Measurements from ENCODE around the gene LRRTM1.

Gene LRRTM1

GRCh38 chr2:80302001-80302313 lies 2.6 kb downstream of the LRRTM1 start:
- no peak for DNase-seq

- no peak for DNase-seq
Measured at GRCh38 chr2:80300954-80301353, 3.6 kb downstream of the LRRTM1 start.

GRCh38 chr2:80300346-80300745 lies 4.2 kb downstream of the LRRTM1 start:
- DNase-seq, result no peak

GRCh38 chr2:80299661-80300060 lies 4.9 kb downstream of the LRRTM1 start:
- DNase-seq, result no peak

DNA sequence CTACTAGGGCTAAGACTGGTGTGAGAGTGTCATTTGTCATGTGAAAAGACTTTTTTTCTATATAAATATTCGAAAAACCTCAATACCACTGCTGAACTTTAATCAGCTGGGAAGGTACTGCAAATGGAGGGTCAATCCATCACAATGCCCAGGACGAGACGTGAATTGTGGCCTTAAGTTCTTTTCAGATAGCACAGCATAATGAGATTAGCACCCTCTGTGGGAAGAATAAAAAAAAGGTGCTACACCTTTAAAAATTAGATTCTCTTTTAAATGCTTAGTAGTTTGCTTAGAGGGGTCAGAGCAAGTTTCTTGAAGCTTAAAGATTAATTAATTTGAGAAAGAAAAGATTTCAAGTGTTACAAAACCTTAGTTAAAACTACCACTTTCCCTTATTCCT lies 5.6 kb downstream of the LRRTM1 start:
- no peak for DNase-seq

- DNase-seq, result no peak
Measured at GRCh38 chr2:80293039-80293438, 11.5 kb downstream of the LRRTM1 start.

GRCh38 chr2:80292474-80292873 lies 12.1 kb downstream of the LRRTM1 start:
- no peak for DNase-seq

GRCh38 chr2:80291656-80292055 lies 12.9 kb downstream of the LRRTM1 start:
- no peak for DNase-seq

- no peak for DNase-seq
Measured at GRCh38 chr2:80288576-80288975, 16.0 kb downstream of the LRRTM1 start.

GRCh38 chr2:80281049-80281448 lies 23.5 kb downstream of the LRRTM1 start:
- DNase-seq, result no peak

DNA sequence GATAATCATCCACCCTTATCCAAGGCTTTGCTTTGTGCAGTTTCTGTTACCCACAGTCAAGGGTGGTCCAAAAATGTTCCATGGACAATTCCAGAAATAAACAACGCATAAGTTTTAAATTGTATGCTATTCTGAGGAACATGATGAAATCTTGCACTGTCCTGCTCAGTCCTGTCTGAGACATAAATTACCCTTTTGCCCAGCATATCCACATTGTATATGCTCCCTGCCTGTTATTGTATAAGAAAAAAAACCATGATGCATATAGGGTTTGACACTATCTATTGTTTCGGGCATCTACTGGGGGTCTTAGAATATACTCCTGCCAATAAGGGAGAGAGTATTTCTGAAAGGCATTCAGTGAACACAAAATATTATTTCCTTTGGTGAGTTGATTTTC lies 24.0 kb downstream of the LRRTM1 start:
- DNase-seq, result no peak

DNA sequence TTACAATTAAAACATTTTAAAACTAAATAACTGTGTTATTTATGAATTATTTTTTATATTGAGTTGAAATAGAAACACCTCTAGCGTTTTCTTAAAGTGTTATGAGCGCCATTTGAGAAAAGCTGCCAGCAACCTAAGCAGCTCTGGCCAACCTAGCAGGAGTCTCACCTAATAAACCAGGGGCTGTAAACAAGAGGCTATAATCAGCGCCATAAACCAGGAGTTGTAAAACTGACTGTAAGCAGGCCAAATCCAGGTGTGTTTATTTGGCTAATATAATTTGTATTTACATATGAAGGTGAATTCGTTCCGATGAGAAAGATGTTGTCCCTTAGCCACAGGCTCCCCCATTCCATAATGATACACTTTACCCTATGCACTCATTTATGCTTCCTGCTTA lies 34.7 kb downstream of the LRRTM1 start:
- DNase-seq, result no peak

DNA sequence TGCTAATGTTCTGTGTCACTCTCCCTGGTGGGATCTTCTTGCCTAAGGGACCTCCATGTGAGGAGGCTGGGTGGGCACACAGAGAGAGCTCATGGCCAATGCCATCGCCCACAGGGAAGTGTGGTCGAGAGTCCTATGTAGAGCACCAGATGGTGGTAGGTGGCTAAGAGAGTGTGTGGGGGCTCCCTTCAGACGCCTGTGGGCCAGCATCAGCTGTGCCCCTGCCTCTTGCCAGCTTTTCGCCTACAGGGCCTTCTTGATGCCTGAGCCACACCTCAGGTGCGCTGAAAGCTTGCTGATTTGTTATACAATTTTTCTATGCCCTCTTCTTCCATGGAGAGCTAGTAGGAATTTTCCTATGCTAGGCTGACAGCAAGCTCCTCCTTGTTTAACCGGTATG lies 38.3 kb downstream of the LRRTM1 start:
- DNase-seq, result no peak

DNA sequence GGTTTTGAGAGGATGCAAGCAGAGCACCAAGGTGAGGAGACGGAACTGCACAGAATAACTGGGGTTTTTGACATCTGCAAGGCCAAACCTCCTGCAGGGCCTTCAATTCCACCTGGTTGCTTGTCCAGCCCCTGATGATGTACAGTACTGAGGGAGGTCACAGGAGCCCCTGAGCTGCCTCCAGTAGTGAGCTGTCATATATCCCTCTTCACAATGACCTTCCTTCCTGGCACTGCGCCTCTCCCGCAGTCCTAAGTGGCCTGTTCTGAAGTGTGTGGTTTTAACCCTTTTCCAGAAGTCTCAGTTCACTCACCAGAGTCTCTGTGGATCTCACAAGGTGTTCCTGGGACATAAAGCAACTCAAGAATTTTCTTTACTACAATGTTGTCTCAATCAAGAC lies 45.3 kb downstream of the LRRTM1 start:
- no peak for DNase-seq

- no peak for DNase-seq
Measured at GRCh38 chr2:80258793-80259192, 45.8 kb downstream of the LRRTM1 start.

- no peak for DNase-seq
Measured at GRCh38 chr2:80258341-80258740, 46.2 kb downstream of the LRRTM1 start.

- no peak for DNase-seq
Measured at GRCh38 chr2:80257450-80257849, 47.1 kb downstream of the LRRTM1 start.

DNA sequence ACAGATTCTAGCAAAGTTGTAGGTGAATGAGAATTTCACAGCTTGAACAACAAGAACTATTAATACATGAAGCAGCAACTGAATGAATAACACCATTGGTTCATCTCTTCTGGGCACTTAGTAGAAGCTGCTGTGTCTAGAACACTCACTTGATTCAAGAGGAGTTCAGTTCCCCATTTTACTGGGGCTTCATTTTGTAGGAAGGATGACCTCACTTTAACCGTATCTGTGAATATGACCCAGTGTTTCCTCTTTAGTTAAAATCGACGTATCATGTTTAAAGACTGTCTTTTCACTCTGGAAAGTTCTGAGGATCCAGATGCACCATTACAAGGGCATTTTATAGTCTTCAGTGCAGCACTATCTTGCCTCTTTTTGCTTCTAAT lies 47.8 kb downstream of the LRRTM1 start:
- DNase-seq, result no peak

GRCh38 chr2:80255918-80256781 lies 48.4 kb downstream of the LRRTM1 start:
- DNase-seq, result no peak

- DNase-seq, result no peak
Measured at GRCh38 chr2:80252294-80252986, 52.1 kb downstream of the LRRTM1 start.

All from effector CD4-positive, alpha-beta T cell (primary cell).